Measurements from ENCODE around the gene NECTIN4. TPM values are rescaled to one million over a fixed set of nuclear protein-coding genes. Genes with fewer than 3 reads are reported as not detected.
A peak's percentile ranks its signal among the peaks of the same experiment; 100 is the strongest.

NECTIN4 gene
- total and polyA plus RNA-seq, 2 of the 13 experiments (the other 11 are each of a cell fraction or from before 2014, with no cell fraction given) = 5.9 to 12.4 TPM

- no peak for TF ChIP-seq DNMT3B (CRISPR knock-in tag; conservative IDR thresholded peaks at IDR 0.05)
- TF ChIP-seq MAFK (conservative IDR thresholded peaks at IDR 0.05 in 1 of 2, IDR thresholded peaks at IDR 0.05 in 1 of 2; ENCODE audit: low read length in 2 of 2) = no peak
- no peak for TF ChIP-seq KLF9 (CRISPR knock-in tag; IDR thresholded peaks at IDR 0.05; ENCODE audit: low read depth)
- no peak for TF ChIP-seq ZNF230 (CRISPR knock-in tag; IDR thresholded peaks at IDR 0.05)
- TF ChIP-seq, protein P1, sequence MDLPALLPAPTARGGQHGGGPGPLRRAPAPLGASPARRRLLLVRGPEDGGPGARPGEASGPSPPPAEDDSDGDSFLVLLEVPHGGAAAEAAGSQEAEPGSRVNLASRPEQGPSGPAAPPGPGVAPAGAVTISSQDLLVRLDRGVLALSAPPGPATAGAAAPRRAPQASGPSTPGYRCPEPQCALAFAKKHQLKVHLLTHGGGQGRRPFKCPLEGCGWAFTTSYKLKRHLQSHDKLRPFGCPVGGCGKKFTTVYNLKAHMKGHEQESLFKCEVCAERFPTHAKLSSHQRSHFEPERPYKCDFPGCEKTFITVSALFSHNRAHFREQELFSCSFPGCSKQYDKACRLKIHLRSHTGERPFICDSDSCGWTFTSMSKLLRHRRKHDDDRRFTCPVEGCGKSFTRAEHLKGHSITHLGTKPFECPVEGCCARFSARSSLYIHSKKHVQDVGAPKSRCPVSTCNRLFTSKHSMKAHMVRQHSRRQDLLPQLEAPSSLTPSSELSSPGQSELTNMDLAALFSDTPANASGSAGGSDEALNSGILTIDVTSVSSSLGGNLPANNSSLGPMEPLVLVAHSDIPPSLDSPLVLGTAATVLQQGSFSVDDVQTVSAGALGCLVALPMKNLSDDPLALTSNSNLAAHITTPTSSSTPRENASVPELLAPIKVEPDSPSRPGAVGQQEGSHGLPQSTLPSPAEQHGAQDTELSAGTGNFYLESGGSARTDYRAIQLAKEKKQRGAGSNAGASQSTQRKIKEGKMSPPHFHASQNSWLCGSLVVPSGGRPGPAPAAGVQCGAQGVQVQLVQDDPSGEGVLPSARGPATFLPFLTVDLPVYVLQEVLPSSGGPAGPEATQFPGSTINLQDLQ (CRISPR knock-in tag; IDR thresholded peaks at IDR 0.05) = no peak
- no peak for TF ChIP-seq BATF2 (CRISPR knock-in tag; IDR thresholded peaks at IDR 0.05)
- no peak for TF ChIP-seq TGIF2 (CRISPR knock-in tag; IDR thresholded peaks at IDR 0.05)
- TF ChIP-seq RAD51 (IDR thresholded peaks at IDR 0.05; ENCODE audit: borderline replicate concordance) = no peak
- peak in 1 of 2 experiments; percentile 59; a peak in 1 of 4 replicates for TF ChIP-seq EP300 (IDR thresholded peaks at IDR 0.05; ENCODE audit: low read depth in 2 of 2, low read length in 2 of 2)
- no peak for TF ChIP-seq EP300 (CRISPR knock-in tag; IDR thresholded peaks at IDR 0.05; ENCODE audit: borderline replicate concordance)
- TF ChIP-seq ATF1 (CRISPR knock-in tag; IDR thresholded peaks at IDR 0.05) = peak; percentile 15; the same call in 1 of the 2 replicates
- TF ChIP-seq FOXM1 (CRISPR knock-in tag; IDR thresholded peaks at IDR 0.05) = no peak
- 0 out of 2 replicates have a peak, but pooled peaks have one; percentile 16 for TF ChIP-seq NR0B2 (CRISPR knock-in tag; IDR thresholded peaks at IDR 0.05)
- no peak for TF ChIP-seq ZNF430 (CRISPR knock-in tag; IDR thresholded peaks at IDR 0.05)
- TF ChIP-seq LRRFIP1 (CRISPR knock-in tag; conservative IDR thresholded peaks at IDR 0.05) = no peak
- no peak for TF ChIP-seq SNAI1 (CRISPR knock-in tag; IDR thresholded peaks at IDR 0.05; ENCODE audit: borderline replicate concordance)
- TF ChIP-seq, protein P2, sequence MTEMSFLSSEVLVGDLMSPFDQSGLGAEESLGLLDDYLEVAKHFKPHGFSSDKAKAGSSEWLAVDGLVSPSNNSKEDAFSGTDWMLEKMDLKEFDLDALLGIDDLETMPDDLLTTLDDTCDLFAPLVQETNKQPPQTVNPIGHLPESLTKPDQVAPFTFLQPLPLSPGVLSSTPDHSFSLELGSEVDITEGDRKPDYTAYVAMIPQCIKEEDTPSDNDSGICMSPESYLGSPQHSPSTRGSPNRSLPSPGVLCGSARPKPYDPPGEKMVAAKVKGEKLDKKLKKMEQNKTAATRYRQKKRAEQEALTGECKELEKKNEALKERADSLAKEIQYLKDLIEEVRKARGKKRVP (CRISPR knock-in tag; IDR thresholded peaks at IDR 0.05) = no peak
- TF ChIP-seq HNRNPH1 (optimal IDR thresholded peaks at IDR 0.05; ENCODE audit: low read depth, low read length) = no peak
- no peak for TF ChIP-seq SKI (IDR thresholded peaks at IDR 0.05; ENCODE audit: partially characterized antibody)
- TF ChIP-seq CREB1 (IDR thresholded peaks at IDR 0.05) = peak; percentile 97
- peak; percentile 59 for TF ChIP-seq CREB1 (CRISPR knock-in tag; IDR thresholded peaks at IDR 0.05)
- TF ChIP-seq SOX6 (IDR thresholded peaks at IDR 0.05) = no peak
- peak; percentile 42 for TF ChIP-seq SOX6 (CRISPR knock-in tag; IDR thresholded peaks at IDR 0.05)
- TF ChIP-seq CCDC6 (CRISPR knock-in tag; IDR thresholded peaks at IDR 0.05) = no peak
Observed at GRCh38 chr1:161074676-161075368, 14.5 kb downstream of the NECTIN4 start (continued).

All from HepG2 (cell line).